ENCODE data around the gene BRD4. TPM values are rescaled to one million over a fixed set of nuclear protein-coding genes. Genes with fewer than 3 reads are reported as not detected.

The BRD4 gene
- total and polyA plus RNA-seq, 2 donors (not counting 3 experiments of a cell fraction or from before 2014, with no cell fraction given) = 14.9 to 125 TPM

DNA sequence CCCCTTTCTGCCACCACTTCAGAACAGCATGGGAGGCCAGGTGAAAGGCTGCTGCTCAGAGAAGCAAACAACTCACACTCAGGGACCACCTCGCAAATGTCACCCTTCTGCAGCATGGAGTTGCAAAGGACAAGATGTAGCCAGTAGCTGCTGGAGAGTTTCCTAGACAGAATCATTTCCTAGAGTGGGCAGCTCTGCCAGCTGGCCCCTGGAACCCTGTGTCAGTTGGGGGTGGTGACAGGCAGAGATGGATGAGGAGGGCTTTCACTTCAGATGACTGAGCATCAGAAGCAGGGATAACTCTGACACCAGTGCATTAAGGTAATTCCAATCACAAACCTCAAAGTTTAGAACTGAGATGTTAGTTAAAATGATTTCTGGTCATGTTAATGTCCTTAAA is 65.7 kb downstream of the BRD4 start:
- no peak overlapping the region for H3K4me3 ChIP-seq (replicated peaks in 1 of 3; ENCODE audit: insufficient read depth in 1 of 3, low read depth in 1 of 3, low read length in 3 of 3)
- H4K20me1 ChIP-seq (replicated peaks; ENCODE audit: control insufficient read depth, extremely low read depth, insufficient read depth, low read length) = peaks cover 4% of the 10 kb centered on the region
- no peak overlapping the region for H3K9ac ChIP-seq (replicated peaks; ENCODE audit: extremely low read depth, insufficient read depth, low read length)
- ChIA-PET CTCF (interaction anchor here (0.8 to 2.9 kb wide), 4 partner anchors 15 to 113 kb away, joined by 3 to 15 read pairs (median 6); partner anchors contain the start of gene AKAP8), POLR2A (interaction anchor here (0.6 kb wide), 1 partner anchor 152 kb away, joined by 3 read pairs; the partner anchor contains the start of gene AKAP8L)
- H3K9me3 ChIP-seq (replicated peaks; ENCODE audit: control insufficient read depth, insufficient read depth, low read length) = no peaks in the 10 kb centered on the region
- no peak overlapping the region for H2AFZ ChIP-seq (ENCODE audit: low read depth, low read length)
- H3K4me2 ChIP-seq (ENCODE audit: insufficient read depth, low read length) = no peak overlapping the region
- dilution Hi-C loops (cut with MboI; ENCODE audit: extremely low pct_ligation_motif_present, low sequenced_read_pairs) (no loop called here), intact Hi-C loops (cut with micrococcal nuclease) (loop anchor here (1.0 kb wide), 2 partner anchors 64 to 290 kb away; no protein-coding TSS in a partner anchor)
- no peaks in the 10 kb centered on the region for H3K27me3 ChIP-seq (ENCODE audit: control insufficient read depth in 2 of 2, insufficient read depth in 2 of 2, low read length in 2 of 2)
- FAIRE-seq (no peak), DNase-seq (ENCODE audit: low read depth, low spot score) (no peak)
- H3K9me1 ChIP-seq (replicated peaks; ENCODE audit: control insufficient read depth, extremely low read depth, insufficient read depth, low read length) = no peaks in the 10 kb centered on the region
- H3K27ac ChIP-seq (ENCODE audit: insufficient read depth, low read depth, low read length) = no peak overlapping the region
- BruUV-seq (replicated peaks) = no TSS peak
- H3K79me2 ChIP-seq (ENCODE audit: control insufficient read depth, insufficient read depth, low read length) = peaks cover 78% of the 10 kb centered on the region
- H3K36me3 ChIP-seq (ENCODE audit: control insufficient read depth in 2 of 2, extremely low read depth in 1 of 2, insufficient read depth in 2 of 2, low read length in 2 of 2) = peaks cover 0 to 38% of the 10 kb centered on the region in 2 experiments
- no peak for TF ChIP-seq FOS (IDR thresholded peaks at IDR 0.05; ENCODE audit: borderline replicate concordance, insufficient read depth, low read length)
- no peak for TF ChIP-seq POLR2AphosphoS5 (IDR thresholded peaks at IDR 0.05; ENCODE audit: insufficient read depth, low read depth, low read length)
- TF ChIP-seq, protein P1, sequence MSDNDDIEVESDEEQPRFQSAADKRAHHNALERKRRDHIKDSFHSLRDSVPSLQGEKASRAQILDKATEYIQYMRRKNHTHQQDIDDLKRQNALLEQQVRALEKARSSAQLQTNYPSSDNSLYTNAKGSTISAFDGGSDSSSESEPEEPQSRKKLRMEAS (IDR thresholded peaks at IDR 0.05; ENCODE audit: insufficient read depth, insufficient read length) = no peak
- H3K4me1 ChIP-seq (ENCODE audit: control insufficient read depth, extremely low read depth, insufficient read depth, low read length) = peaks cover 11% of the 10 kb centered on the region

DNA sequence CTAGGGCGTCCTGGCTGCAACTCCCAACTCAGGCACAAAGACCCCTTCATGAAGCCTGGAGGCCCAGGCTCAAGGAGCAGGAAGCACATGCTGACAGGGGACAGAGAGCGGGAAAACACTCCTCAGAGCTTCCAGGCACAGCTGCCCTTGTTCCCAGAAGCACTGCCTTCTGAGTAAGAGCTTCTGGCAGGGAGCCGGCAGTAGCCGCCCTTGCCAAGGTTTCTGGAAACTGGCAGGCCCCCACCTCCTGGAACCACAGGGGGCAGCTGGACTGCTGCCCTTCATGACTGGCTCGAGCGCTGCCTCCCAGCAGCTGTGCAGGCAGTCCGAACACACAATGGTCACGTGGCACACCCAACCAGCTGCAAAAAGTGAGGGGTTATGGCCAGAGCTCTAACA is 66.5 kb downstream of the BRD4 start:
- H3K4me1 ChIP-seq (ENCODE audit: control insufficient read depth, extremely low read depth, insufficient read depth, low read length) = peaks cover 11% of the 10 kb centered on the region
- no peak overlapping the region for H2AFZ ChIP-seq (ENCODE audit: low read depth, low read length)
- H3K79me2 ChIP-seq (ENCODE audit: control insufficient read depth, insufficient read depth, low read length) = peaks cover 70% of the 10 kb centered on the region
- DNase-seq (ENCODE audit: low read depth, low spot score) = peak; percentile 97
- H3K4me3 ChIP-seq (replicated peaks in 1 of 3; ENCODE audit: insufficient read depth in 1 of 3, low read depth in 1 of 3, low read length in 3 of 3) = no peak overlapping the region
- no peak overlapping the region for H3K9ac ChIP-seq (replicated peaks; ENCODE audit: extremely low read depth, insufficient read depth, low read length)
- no peak overlapping the region for H3K4me2 ChIP-seq (ENCODE audit: insufficient read depth, low read length)
- TF ChIP-seq, protein P2, sequence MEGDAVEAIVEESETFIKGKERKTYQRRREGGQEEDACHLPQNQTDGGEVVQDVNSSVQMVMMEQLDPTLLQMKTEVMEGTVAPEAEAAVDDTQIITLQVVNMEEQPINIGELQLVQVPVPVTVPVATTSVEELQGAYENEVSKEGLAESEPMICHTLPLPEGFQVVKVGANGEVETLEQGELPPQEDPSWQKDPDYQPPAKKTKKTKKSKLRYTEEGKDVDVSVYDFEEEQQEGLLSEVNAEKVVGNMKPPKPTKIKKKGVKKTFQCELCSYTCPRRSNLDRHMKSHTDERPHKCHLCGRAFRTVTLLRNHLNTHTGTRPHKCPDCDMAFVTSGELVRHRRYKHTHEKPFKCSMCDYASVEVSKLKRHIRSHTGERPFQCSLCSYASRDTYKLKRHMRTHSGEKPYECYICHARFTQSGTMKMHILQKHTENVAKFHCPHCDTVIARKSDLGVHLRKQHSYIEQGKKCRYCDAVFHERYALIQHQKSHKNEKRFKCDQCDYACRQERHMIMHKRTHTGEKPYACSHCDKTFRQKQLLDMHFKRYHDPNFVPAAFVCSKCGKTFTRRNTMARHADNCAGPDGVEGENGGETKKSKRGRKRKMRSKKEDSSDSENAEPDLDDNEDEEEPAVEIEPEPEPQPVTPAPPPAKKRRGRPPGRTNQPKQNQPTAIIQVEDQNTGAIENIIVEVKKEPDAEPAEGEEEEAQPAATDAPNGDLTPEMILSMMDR (IDR thresholded peaks at IDR 0.05; ENCODE audit: extremely low read depth in 1 of 2, insufficient read depth in 1 of 2, low read depth in 1 of 2, low read length in 2 of 2) = peak in 1 of 2 donors; percentile 20
- no peak for TF ChIP-seq GATA2 (IDR thresholded peaks at IDR 0.05; ENCODE audit: insufficient read depth, insufficient read length, low read depth, low read length)
- TF ChIP-seq, protein P1 (IDR thresholded peaks at IDR 0.05; ENCODE audit: insufficient read depth, insufficient read length) = peak; percentile 86
- TF ChIP-seq POLR2AphosphoS5 (IDR thresholded peaks at IDR 0.05; ENCODE audit: insufficient read depth, low read depth, low read length) = no peak
- no peaks in the 10 kb centered on the region for H3K27me3 ChIP-seq (ENCODE audit: control insufficient read depth in 2 of 2, insufficient read depth in 2 of 2, low read length in 2 of 2)
- H3K9me3 ChIP-seq (replicated peaks; ENCODE audit: control insufficient read depth, insufficient read depth, low read length) = no peaks in the 10 kb centered on the region
- POLR2A ChIA-PET = no interaction called here
- FAIRE-seq = peak; percentile 95
- dilution Hi-C loops (cut with MboI; ENCODE audit: extremely low pct_ligation_motif_present, low sequenced_read_pairs) (no loop called here), intact Hi-C loops (cut with micrococcal nuclease) (loop anchor here (1.0 kb wide), 2 partner anchors 64 to 290 kb away; no protein-coding TSS in a partner anchor)
- no peaks in the 10 kb centered on the region for H3K9me1 ChIP-seq (replicated peaks; ENCODE audit: control insufficient read depth, extremely low read depth, insufficient read depth, low read length)
- peak overlapping the region; percentile 12 for H3K27ac ChIP-seq (ENCODE audit: insufficient read depth, low read depth, low read length)
- H4K20me1 ChIP-seq (replicated peaks; ENCODE audit: control insufficient read depth, extremely low read depth, insufficient read depth, low read length) = peaks cover 4% of the 10 kb centered on the region
- no TSS peak for BruUV-seq (replicated peaks)
- CTCF ChIA-PET = interaction anchor here (0.7 to 2.9 kb wide), 13 partner anchors 13 to 290 kb away, joined by 3 to 15 read pairs (median 4); partner anchors contain the start of genes AKAP8 and AKAP8L
- H3K36me3 ChIP-seq (ENCODE audit: control insufficient read depth in 2 of 2, extremely low read depth in 1 of 2, insufficient read depth in 2 of 2, low read length in 2 of 2) = peaks cover 0 to 38% of the 10 kb centered on the region in 2 experiments
